Natural killer cell (primary cell): ENCODE results near the gene GDAP1L1. TPM values are rescaled to one million over a fixed set of nuclear protein-coding genes. Genes with fewer than 3 reads are reported as not detected.

Experiments used
- ATAC-seq, 3 donors: fragments of 150-1000 bp in 2 of 3; fragments of 200-7000 bp in 1 of 3; cut with Tn5 transposase; 1 replicate in 1 of 3; 2 replicates in 2 of 3; pipeline ENCODE4 v1.10.0; 2021; ENCODE audit warnings: mild to moderate bottlenecking in 2 of 3, moderate library complexity in 2 of 3
- DNase-seq, 2 donors: peaks; one replicate each; pipeline versions ENCODE4 v3.0.0 to v3.0.0-alpha.2; 2013 to 2021; ENCODE audit warnings: mixed read lengths in 1 of 2
- H3K27ac ChIP-seq: one replicate; pipeline ENCODE4 v1.5.1; 2013; ENCODE audit warnings: mild to moderate bottlenecking, low read length
- H3K27me3 ChIP-seq: one replicate; pipeline ENCODE4 v1.6.1; 2013; ENCODE audit warnings: low read length; ENCODE audit not compliant: control insufficient read depth, insufficient read depth
- H3K36me3 ChIP-seq: one replicate; pipeline ENCODE4 v1.6.1; 2013; ENCODE audit warnings: low read length; ENCODE audit not compliant: control insufficient read depth, insufficient read depth
- H3K4me1 ChIP-seq: one replicate; pipeline ENCODE4 v1.6.1; 2013; ENCODE audit warnings: low read length; ENCODE audit not compliant: control insufficient read depth, insufficient read depth
- H3K4me3 ChIP-seq: one replicate; pipeline ENCODE4 v1.5.1; 2013; ENCODE audit warnings: low read length
- H3K9me3 ChIP-seq: one replicate; pipeline ENCODE4 v1.6.1; 2013; ENCODE audit warnings: low read length; ENCODE audit not compliant: control insufficient read depth, insufficient read depth
- H3K27ac Mint-ChIP-seq, 2 donors: one replicate each; pipeline ENCODE4 v1.8.0; 2022; ENCODE audit warnings: mild to moderate bottlenecking in 2 of 2, mixed read lengths in 2 of 2, moderate library complexity in 1 of 2
- H3K27me3 Mint-ChIP-seq, 2 donors: one replicate each; pipeline ENCODE4 v1.8.0; 2022; ENCODE audit warnings: low read depth in 2 of 2, mixed read lengths in 2 of 2
- H3K36me3 Mint-ChIP-seq: one replicate; pipeline ENCODE4 v1.8.0; 2022; ENCODE audit warnings: mixed read lengths
- H3K4me1 Mint-ChIP-seq, 2 donors: one replicate each; pipeline ENCODE4 v1.8.0; 2022; ENCODE audit warnings: mixed read lengths in 2 of 2
- H3K4me3 Mint-ChIP-seq: one replicate; pipeline ENCODE4 v1.8.0; 2022; ENCODE audit warnings: mild to moderate bottlenecking, moderate library complexity, mixed read lengths
- H3K9me3 Mint-ChIP-seq, 2 donors: one replicate each; pipeline ENCODE4 v1.8.0; 2022; ENCODE audit warnings: mixed read lengths in 2 of 2
- CTCF ChIP-seq: fragments of 200-600 bp; IDR thresholded peaks from one replicate; pipeline ENCODE4 v1.8.0; 2022; ENCODE audit warnings: antibody characterized with exemption
- WGBS: methylation state at CpG from one replicate; pipeline ENCODE4 v1.1.7; 2013; ENCODE audit warnings: missing lambda C conversion rate; ENCODE audit not compliant: insufficient coverage; 5-methylcytosine and 5-hydroxymethylcytosine counted together
- intact Hi-C: fragments of 100-400 bp; cut with micrococcal nuclease; formaldehyde crosslinking; loops from one replicate; pipeline ENCODE4 v1.14.2; 2022
- total RNA-seq, 4 donors: library from RNA; stranded (reverse); fragments of 120-200 nt in 1 of 4; gene quantifications; one replicate each; pipeline versions ENCODE4 v1.2.3 to v1.2.4, GENCODE V29; 2013 to 2022

The GDAP1L1 gene
- total RNA-seq, 3 donors from 2014 or later (not counting 1 experiment from before 2014, with no cell fraction given) = not detected

- Histone ChIP-seq H3K4me3 (peak overlapping the region; percentile 96), H3K4me1 (peaks cover 18% of the 10 kb centered on the region), H3K27me3 (no peaks in the 10 kb centered on the region), H3K36me3 (peaks cover 3% of the 10 kb centered on the region), H3K27ac (no peak overlapping the region), H3K9me3 (no peaks in the 10 kb centered on the region)
- intact Hi-C loops = no loop called here
- TF ChIP-seq CTCF = no peak
- peak overlapping the region; percentile 97 for H3K4me3 Mint-ChIP-seq
- 28% methylated on average over 17 of the region's 17 CpGs for WGBS
- H3K27ac Mint-ChIP-seq = peak overlapping the region; percentile 86 to 95
- ATAC-seq = no peak
- no peaks in the 10 kb centered on the region for H3K36me3 Mint-ChIP-seq
- peaks cover 24 to 28% of the 10 kb centered on the region in 2 donors for H3K4me1 Mint-ChIP-seq
- no peaks in the 10 kb centered on the region for H3K27me3 Mint-ChIP-seq
- H3K9me3 Mint-ChIP-seq = no peaks in the 10 kb centered on the region
- peak in 1 of 2 donors; percentile 14 for DNase-seq
Observed at GRCh38 chr20:44309763-44310663, 62.9 kb downstream of the GDAP1L1 start.

- no peaks in the 10 kb centered on the region for H3K27me3 Mint-ChIP-seq
- peak within 1 kb of the TSS; percentile 96 for H3K4me3 ChIP-seq
- no peaks in the 10 kb centered on the region for H3K9me3 ChIP-seq
- no peaks in the 10 kb centered on the region for H3K36me3 Mint-ChIP-seq
- peaks cover 3% of the 10 kb centered on the region for H3K36me3 ChIP-seq
- H3K9me3 Mint-ChIP-seq = no peaks in the 10 kb centered on the region
- H3K27me3 ChIP-seq = no peaks in the 10 kb centered on the region
- H3K4me1 Mint-ChIP-seq = peaks cover 24 to 28% of the 10 kb centered on the region in 2 donors
- DNase-seq (peak; percentile 98 to 99), ATAC-seq (peak; percentile 95 to 97 (median 95))
- H3K4me3 Mint-ChIP-seq = peak within 1 kb of the TSS; percentile 97
- TF ChIP-seq CTCF = peak; percentile 90
- H3K27ac ChIP-seq = peak within 1 kb of the TSS; percentile 34
- intact Hi-C loops = loop anchor here (1.0 kb wide), 1 partner anchor 94 kb away; no protein-coding TSS in a partner anchor
- 2% methylated on average over 70 of the region's 70 CpGs for WGBS
- H3K4me1 ChIP-seq = peaks cover 18% of the 10 kb centered on the region
- peak within 1 kb of the TSS; percentile 86 to 95 for H3K27ac Mint-ChIP-seq
Observed at GRCh38 chr20:44310664-44311639, 63.8 kb downstream of the GDAP1L1 start, which contains the start of gene FITM2. FITM2 (minus strand) TSS chr20:44311202; CDS start chr20:44311148, 54 bp downstream.

GRCh38 chr20:44314870-44315269, 67.8 kb downstream of the GDAP1L1 start:
- no peak for ATAC-seq
- Mint-ChIP-seq H3K27me3 (peaks cover 0 to 7% of the 10 kb centered on the region in 2 donors), H3K27ac (no peak overlapping the region)

More at GRCh38 chr20:44314870-44315269, 67.8 kb downstream of the GDAP1L1 start:
- no peaks in the 10 kb centered on the region for H3K9me3 ChIP-seq
- Mint-ChIP-seq H3K36me3 (no peaks in the 10 kb centered on the region), H3K4me1 (peaks cover 14 to 16% of the 10 kb centered on the region in 2 donors), H3K9me3 (no peaks in the 10 kb centered on the region), H3K4me3 (no peak overlapping the region)
- intact Hi-C loops = no loop called here
- no peak for DNase-seq
- H3K4me1 ChIP-seq = peaks cover 14% of the 10 kb centered on the region
- H3K36me3 ChIP-seq = no peaks in the 10 kb centered on the region
- peaks cover 2% of the 10 kb centered on the region for H3K27me3 ChIP-seq
- H3K27ac ChIP-seq = no peak overlapping the region
- H3K4me3 ChIP-seq = no peak overlapping the region
- TF ChIP-seq CTCF = no peak
